ENCODE measurements around the gene SNX15.
A peak's percentile ranks its signal among the peaks of the same experiment; 100 is the strongest.

The SNX15 gene

DNA sequence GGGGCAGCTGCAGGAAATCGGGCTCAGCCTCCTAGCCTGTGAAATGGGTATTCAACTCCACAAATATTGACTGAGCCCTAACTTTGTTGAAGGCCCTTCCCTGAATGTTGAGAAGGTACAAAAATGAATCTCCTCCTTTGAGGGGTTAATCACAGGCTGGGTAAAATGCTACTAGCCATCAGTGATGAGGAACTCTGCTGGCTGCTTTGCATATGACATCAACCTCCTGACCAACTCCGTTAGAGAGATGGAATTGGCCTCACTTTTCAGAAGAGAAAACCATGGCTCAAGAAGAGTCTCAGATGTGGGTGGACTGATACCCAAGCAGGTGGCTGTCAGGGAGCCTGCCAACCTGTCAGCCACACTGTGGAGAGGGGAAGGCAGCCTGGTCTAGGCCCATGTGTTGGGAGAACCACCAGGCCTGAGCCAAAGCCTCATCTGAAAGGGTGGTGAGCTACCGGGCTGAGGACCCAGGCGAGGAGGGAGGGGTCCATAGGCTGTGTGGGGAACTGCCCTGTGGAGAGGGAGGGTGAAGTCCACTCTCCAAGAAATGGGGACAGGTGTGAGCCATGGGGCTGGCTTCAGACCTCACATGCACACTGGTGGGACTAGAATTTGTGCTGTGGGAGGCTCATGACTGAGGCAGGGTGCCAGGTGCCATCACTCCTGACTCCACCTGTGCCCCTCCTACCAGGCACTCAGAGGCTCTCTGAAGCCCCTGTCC, 44.8 kb downstream of the SNX15 start:
- TF ChIP-seq, protein P1, sequence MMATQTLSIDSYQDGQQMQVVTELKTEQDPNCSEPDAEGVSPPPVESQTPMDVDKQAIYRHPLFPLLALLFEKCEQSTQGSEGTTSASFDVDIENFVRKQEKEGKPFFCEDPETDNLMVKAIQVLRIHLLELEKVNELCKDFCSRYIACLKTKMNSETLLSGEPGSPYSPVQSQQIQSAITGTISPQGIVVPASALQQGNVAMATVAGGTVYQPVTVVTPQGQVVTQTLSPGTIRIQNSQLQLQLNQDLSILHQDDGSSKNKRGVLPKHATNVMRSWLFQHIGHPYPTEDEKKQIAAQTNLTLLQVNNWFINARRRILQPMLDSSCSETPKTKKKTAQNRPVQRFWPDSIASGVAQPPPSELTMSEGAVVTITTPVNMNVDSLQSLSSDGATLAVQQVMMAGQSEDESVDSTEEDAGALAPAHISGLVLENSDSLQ (IDR thresholded peaks at IDR 0.05) = no peak
- TF ChIP-seq LEF1 (IDR thresholded peaks at IDR 0.05; ENCODE audit: borderline replicate concordance) = no peak
- TF ChIP-seq SP1 (IDR thresholded peaks at IDR 0.05) = no peak
- no peak for TF ChIP-seq BHLHE40 (IDR thresholded peaks at IDR 0.05; ENCODE audit: borderline replicate concordance)
- TF ChIP-seq SUZ12 (IDR thresholded peaks at IDR 0.05) = no peak
- TF ChIP-seq FOXK2 (IDR thresholded peaks at IDR 0.05) = no peak
- no peak for TF ChIP-seq ZNF384 (IDR thresholded peaks at IDR 0.05)
- DNase-seq (ENCODE audit: extremely low spot score) = no peak
- ChIA-PET POLR2A (interaction anchor here (1.5 kb wide), 1 partner anchor 31 kb away, joined by 4 read pairs; the partner anchor contains the start of gene SAC3D1), CTCF (interaction anchor here (1.0 kb wide), 1 partner anchor 58 kb away, joined by 3 read pairs; no protein-coding TSS in a partner anchor)

DNA sequence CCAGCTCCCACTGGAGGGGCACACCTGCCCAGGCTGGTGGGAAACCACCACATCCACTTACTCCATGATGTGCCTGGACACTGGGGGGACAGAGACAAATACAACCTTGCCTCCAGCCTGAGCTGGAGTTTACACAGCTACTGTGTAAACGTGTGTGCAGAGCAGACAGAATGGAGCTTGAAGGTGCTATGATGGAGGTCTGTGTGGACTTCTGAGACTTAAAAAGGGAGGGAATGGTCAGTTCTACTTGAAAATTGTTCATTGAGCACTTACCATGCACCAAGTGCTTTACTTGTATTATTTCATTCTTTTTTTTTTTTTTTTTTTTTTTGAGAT, 45.4 kb downstream of the SNX15 start:
- POLR2A ChIA-PET = interaction anchor here (1.1 to 1.5 kb wide), 2 partner anchors 11 to 32 kb away, joined by 4 to 5 read pairs; partner anchors contain the start of genes CDCA5, SAC3D1 and ZFPL1
- CTCF ChIA-PET = interaction anchor here (1.0 kb wide), 1 partner anchor 58 kb away, joined by 3 read pairs; no protein-coding TSS in a partner anchor
- no peak for DNase-seq (ENCODE audit: extremely low spot score)
- no peak for TF ChIP-seq SUZ12 (IDR thresholded peaks at IDR 0.05)
- no peak for TF ChIP-seq BHLHE40 (IDR thresholded peaks at IDR 0.05; ENCODE audit: borderline replicate concordance)
- TF ChIP-seq ELF4 (IDR thresholded peaks at IDR 0.05) = no peak
- no peak for TF ChIP-seq FOXA1 (IDR thresholded peaks at IDR 0.05)
- no peak for TF ChIP-seq NFRKB (IDR thresholded peaks at IDR 0.05)
- no peak for TF ChIP-seq SP1 (IDR thresholded peaks at IDR 0.05)
- no peak for TF ChIP-seq FOXM1 (IDR thresholded peaks at IDR 0.05; ENCODE audit: borderline replicate concordance)
- no peak for TF ChIP-seq ZNF384 (IDR thresholded peaks at IDR 0.05)
- no peak for TF ChIP-seq ARNT (IDR thresholded peaks at IDR 0.05)
- TF ChIP-seq CTBP1 (IDR thresholded peaks at IDR 0.05; ENCODE audit: borderline replicate concordance) = no peak
- TF ChIP-seq HDGF (IDR thresholded peaks at IDR 0.05; ENCODE audit: borderline replicate concordance) = no peak

- no peak for DNase-seq (ENCODE audit: extremely low spot score)
- POLR2A ChIA-PET = interaction anchor here (1.3 kb wide), 1 partner anchor 40 kb away, joined by 4 read pairs; the partner anchor contains the start of gene ZNHIT2
- CTCF ChIA-PET = interaction anchor here (1.1 kb wide), 1 partner anchor 33 kb away, joined by 3 read pairs; no protein-coding TSS in a partner anchor
- no peak for TF ChIP-seq FOXK2 (IDR thresholded peaks at IDR 0.05)
- no peak for TF ChIP-seq ZNF384 (IDR thresholded peaks at IDR 0.05)
- TF ChIP-seq TARDBP (IDR thresholded peaks at IDR 0.05) = no peak
- no peak for TF ChIP-seq L3MBTL2 (conservative IDR thresholded peaks at IDR 0.05)
- no peak for TF ChIP-seq CTBP1 (IDR thresholded peaks at IDR 0.05; ENCODE audit: borderline replicate concordance)
- TF ChIP-seq LEF1 (IDR thresholded peaks at IDR 0.05; ENCODE audit: borderline replicate concordance) = no peak
- TF ChIP-seq BHLHE40 (IDR thresholded peaks at IDR 0.05; ENCODE audit: borderline replicate concordance) = no peak
- TF ChIP-seq SP1 (IDR thresholded peaks at IDR 0.05) = no peak
- no peak for TF ChIP-seq FOXM1 (IDR thresholded peaks at IDR 0.05; ENCODE audit: borderline replicate concordance)
- no peak for TF ChIP-seq SUZ12 (IDR thresholded peaks at IDR 0.05)
- no peak for TF ChIP-seq ELF4 (IDR thresholded peaks at IDR 0.05)
- TF ChIP-seq ARNT (IDR thresholded peaks at IDR 0.05) = no peak
- TF ChIP-seq FOXA1 (IDR thresholded peaks at IDR 0.05) = no peak
- TF ChIP-seq NFRKB (IDR thresholded peaks at IDR 0.05) = no peak
- TF ChIP-seq, protein P1 (IDR thresholded peaks at IDR 0.05) = no peak
- TF ChIP-seq HDGF (IDR thresholded peaks at IDR 0.05; ENCODE audit: borderline replicate concordance) = no peak
Measured at GRCh38 chr11:65077451-65077850, 50.2 kb downstream of the SNX15 start.

GRCh38 chr11:65078151-65078550, 50.9 kb downstream of the SNX15 start:
- CTCF ChIA-PET = interaction anchor here (0.9 kb wide), 1 partner anchor 32 kb away, joined by 3 read pairs; no protein-coding TSS in a partner anchor
- POLR2A ChIA-PET = interaction anchor here (0.9 to 1.2 kb wide), 3 partner anchors 19 to 64 kb away, joined by 3 read pairs; partner anchors contain the start of genes ARL2, FAU and MRPL49
- DNase-seq (ENCODE audit: extremely low spot score) = peak; percentile 71
- TF ChIP-seq SUZ12 (IDR thresholded peaks at IDR 0.05) (no peak), NFRKB (IDR thresholded peaks at IDR 0.05) (no peak), ARNT (IDR thresholded peaks at IDR 0.05) (no peak), LEF1 (IDR thresholded peaks at IDR 0.05; ENCODE audit: borderline replicate concordance) (no peak), ZNF384 (IDR thresholded peaks at IDR 0.05) (no peak), ELF4 (IDR thresholded peaks at IDR 0.05) (no peak), SP1 (IDR thresholded peaks at IDR 0.05) (no peak), FOXK2 (IDR thresholded peaks at IDR 0.05) (no peak), FOXM1 (IDR thresholded peaks at IDR 0.05; ENCODE audit: borderline replicate concordance) (no peak), TARDBP (IDR thresholded peaks at IDR 0.05) (no peak), L3MBTL2 (conservative IDR thresholded peaks at IDR 0.05) (no peak), FOXA1 (IDR thresholded peaks at IDR 0.05) (no peak), CTBP1 (IDR thresholded peaks at IDR 0.05; ENCODE audit: borderline replicate concordance) (no peak), BHLHE40 (IDR thresholded peaks at IDR 0.05; ENCODE audit: borderline replicate concordance) (no peak), HDGF (IDR thresholded peaks at IDR 0.05; ENCODE audit: borderline replicate concordance) (no peak)
- TF ChIP-seq, protein P1 (IDR thresholded peaks at IDR 0.05) = no peak

DNA sequence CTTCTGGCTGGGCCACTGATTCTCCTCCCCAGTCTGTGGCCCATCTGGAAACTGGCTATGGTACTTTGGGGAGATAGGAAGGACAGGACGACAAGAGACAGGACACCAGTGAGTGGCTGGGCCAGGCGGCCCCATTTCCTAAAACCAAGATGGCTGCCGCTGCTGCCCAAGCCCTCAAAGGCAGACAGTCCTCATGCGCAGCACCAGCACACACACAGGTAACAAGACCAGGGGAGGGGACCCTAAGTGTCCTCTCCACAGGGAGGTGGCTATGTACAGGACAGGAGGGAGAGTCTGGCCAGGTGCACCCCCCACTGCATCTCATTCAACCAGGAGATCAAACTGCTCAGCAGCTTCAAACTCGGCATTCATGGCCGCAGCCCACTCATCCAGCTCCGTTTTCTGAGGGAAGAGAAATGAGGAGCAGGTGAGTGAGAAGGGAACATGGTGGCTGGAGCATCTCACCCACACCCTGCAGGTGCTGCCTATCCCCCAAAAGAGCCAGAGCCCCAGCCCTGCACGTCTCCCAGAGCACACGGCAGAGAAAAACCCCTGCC, 51.6 kb downstream of the SNX15 start:
- CTCF ChIA-PET = interaction anchor here (0.6 to 0.9 kb wide), 2 partner anchors 32 to 83 kb away, joined by 3 read pairs; no protein-coding TSS in a partner anchor
- POLR2A ChIA-PET = interaction anchor here (0.9 to 1.2 kb wide), 3 partner anchors 20 to 65 kb away, joined by 3 read pairs; partner anchors contain the start of genes ARL2, FAU and MRPL49
- no peak for DNase-seq (ENCODE audit: extremely low spot score)
- no peak for TF ChIP-seq CTBP1 (IDR thresholded peaks at IDR 0.05; ENCODE audit: borderline replicate concordance)

All from HEK293T (cell line).